ENCODE data around the gene SLC25A13.

The SLC25A13 gene

GRCh38 chr7:96313940-96314339 is 8.0 kb downstream of the SLC25A13 start:
- TF ChIP-seq, protein P1, sequence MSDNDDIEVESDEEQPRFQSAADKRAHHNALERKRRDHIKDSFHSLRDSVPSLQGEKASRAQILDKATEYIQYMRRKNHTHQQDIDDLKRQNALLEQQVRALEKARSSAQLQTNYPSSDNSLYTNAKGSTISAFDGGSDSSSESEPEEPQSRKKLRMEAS (IDR thresholded peaks at IDR 0.05; ENCODE audit: low read depth, low read length): no peak
- TF ChIP-seq POLR2A (IDR thresholded peaks at IDR 0.05; ENCODE audit: extremely low read depth, insufficient read length) (no peak), MYC (IDR thresholded peaks at IDR 0.05; ENCODE audit: low read depth, low read length) (no peak)
- TF ChIP-seq, protein P2, sequence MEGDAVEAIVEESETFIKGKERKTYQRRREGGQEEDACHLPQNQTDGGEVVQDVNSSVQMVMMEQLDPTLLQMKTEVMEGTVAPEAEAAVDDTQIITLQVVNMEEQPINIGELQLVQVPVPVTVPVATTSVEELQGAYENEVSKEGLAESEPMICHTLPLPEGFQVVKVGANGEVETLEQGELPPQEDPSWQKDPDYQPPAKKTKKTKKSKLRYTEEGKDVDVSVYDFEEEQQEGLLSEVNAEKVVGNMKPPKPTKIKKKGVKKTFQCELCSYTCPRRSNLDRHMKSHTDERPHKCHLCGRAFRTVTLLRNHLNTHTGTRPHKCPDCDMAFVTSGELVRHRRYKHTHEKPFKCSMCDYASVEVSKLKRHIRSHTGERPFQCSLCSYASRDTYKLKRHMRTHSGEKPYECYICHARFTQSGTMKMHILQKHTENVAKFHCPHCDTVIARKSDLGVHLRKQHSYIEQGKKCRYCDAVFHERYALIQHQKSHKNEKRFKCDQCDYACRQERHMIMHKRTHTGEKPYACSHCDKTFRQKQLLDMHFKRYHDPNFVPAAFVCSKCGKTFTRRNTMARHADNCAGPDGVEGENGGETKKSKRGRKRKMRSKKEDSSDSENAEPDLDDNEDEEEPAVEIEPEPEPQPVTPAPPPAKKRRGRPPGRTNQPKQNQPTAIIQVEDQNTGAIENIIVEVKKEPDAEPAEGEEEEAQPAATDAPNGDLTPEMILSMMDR (IDR thresholded peaks at IDR 0.05; ENCODE audit: low read depth, low read length): no peak
- no peak for DNase-seq (ENCODE audit: low read depth)
- no peak overlapping the region for H3K4me3 ChIP-seq (ENCODE audit: low read depth, low read length)

DNA sequence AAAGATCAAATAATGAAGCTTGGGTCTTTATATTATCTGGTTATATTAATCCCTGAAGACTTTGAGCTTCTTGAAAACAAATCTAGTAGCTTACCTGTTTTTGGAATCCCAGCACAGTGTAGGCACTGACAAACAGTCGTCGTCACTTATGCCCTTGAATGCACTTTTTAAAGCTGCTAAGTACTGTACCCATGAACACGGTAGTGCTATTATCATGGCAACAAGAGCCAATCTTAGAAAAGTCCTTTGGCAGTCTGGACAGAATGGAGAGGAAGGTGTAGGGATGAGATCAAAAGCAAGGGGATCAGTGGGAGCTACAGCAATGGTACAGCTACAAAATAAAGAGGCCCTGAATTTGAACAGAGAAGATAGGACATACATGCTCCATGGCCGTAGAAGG is 9.4 kb downstream of the SLC25A13 start:
- no peak for DNase-seq (ENCODE audit: low read depth)
- TF ChIP-seq POLR2A (IDR thresholded peaks at IDR 0.05; ENCODE audit: extremely low read depth, insufficient read length) (no peak), MYC (IDR thresholded peaks at IDR 0.05; ENCODE audit: low read depth, low read length) (no peak)
- TF ChIP-seq, protein P1 (IDR thresholded peaks at IDR 0.05; ENCODE audit: low read depth, low read length): no peak
- TF ChIP-seq, protein P2 (IDR thresholded peaks at IDR 0.05; ENCODE audit: low read depth, low read length): no peak

DNA sequence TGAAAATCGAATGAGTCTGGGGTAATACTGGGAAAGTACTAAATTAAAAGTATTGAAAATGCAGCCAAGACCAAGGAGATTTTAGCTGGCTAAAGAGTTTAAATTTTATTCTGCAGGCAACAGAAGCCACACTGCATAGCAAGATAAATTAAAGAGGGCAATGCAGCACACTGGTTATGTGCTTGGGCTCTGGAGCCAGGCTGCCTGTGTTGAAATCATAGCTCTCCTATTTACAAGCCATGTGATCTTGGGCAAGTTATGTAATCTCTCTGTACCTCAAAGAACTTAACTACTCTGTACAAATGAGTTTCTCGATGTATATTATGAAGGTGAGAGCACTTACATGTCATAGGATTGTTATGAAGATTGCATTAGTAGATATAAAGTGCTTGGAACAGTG is 9.9 kb downstream of the SLC25A13 start:
- no peak overlapping the region for H3K4me3 ChIP-seq (ENCODE audit: low read depth, low read length)
- TF ChIP-seq, protein P2 (IDR thresholded peaks at IDR 0.05; ENCODE audit: low read depth, low read length): no peak
- TF ChIP-seq MYC (IDR thresholded peaks at IDR 0.05; ENCODE audit: low read depth, low read length): peak; percentile 71; the same call in 1 of the 2 replicates
- TF ChIP-seq, protein P1 (IDR thresholded peaks at IDR 0.05; ENCODE audit: low read depth, low read length): peak; percentile 88
- no peak for TF ChIP-seq POLR2A (IDR thresholded peaks at IDR 0.05; ENCODE audit: extremely low read depth, insufficient read length)
- DNase-seq (ENCODE audit: low read depth): peak; percentile 83

More for the DNA sequence above, 9.4 kb downstream of the SLC25A13 start:
- H3K4me3 ChIP-seq (ENCODE audit: low read depth, low read length): no peak overlapping the region

GRCh38 chr7:96310110-96310509 is 11.8 kb downstream of the SLC25A13 start:
- H3K4me3 ChIP-seq (ENCODE audit: low read depth, low read length): no peak overlapping the region
- TF ChIP-seq, protein P1 (IDR thresholded peaks at IDR 0.05; ENCODE audit: low read depth, low read length): no peak
- TF ChIP-seq, protein P2 (IDR thresholded peaks at IDR 0.05; ENCODE audit: low read depth, low read length): no peak
- no peak for TF ChIP-seq MYC (IDR thresholded peaks at IDR 0.05; ENCODE audit: low read depth, low read length)
- TF ChIP-seq POLR2A (IDR thresholded peaks at IDR 0.05; ENCODE audit: extremely low read depth, insufficient read length): no peak
- no peak for DNase-seq (ENCODE audit: low read depth)

GRCh38 chr7:96308950-96309263 is 13.0 kb downstream of the SLC25A13 start:
- no peak for DNase-seq (ENCODE audit: low read depth)
- TF ChIP-seq MYC (IDR thresholded peaks at IDR 0.05; ENCODE audit: low read depth, low read length) (no peak), POLR2A (IDR thresholded peaks at IDR 0.05; ENCODE audit: extremely low read depth, insufficient read length) (no peak)
- TF ChIP-seq, protein P1 (IDR thresholded peaks at IDR 0.05; ENCODE audit: low read depth, low read length): no peak
- TF ChIP-seq, protein P2 (IDR thresholded peaks at IDR 0.05; ENCODE audit: low read depth, low read length): no peak
- H3K4me3 ChIP-seq (ENCODE audit: low read depth, low read length): no peak overlapping the region
